Measurements from ENCODE around the gene GABARAPL1. TPM values are rescaled to one million over a fixed set of nuclear protein-coding genes. Genes with fewer than 3 reads are reported as not detected.
A peak's percentile ranks its signal among the peaks of the same experiment; 100 is the strongest.

Gene GABARAPL1
- total RNA-seq, 1 experiment from 2014 or later: 24.1 TPM

DNA sequence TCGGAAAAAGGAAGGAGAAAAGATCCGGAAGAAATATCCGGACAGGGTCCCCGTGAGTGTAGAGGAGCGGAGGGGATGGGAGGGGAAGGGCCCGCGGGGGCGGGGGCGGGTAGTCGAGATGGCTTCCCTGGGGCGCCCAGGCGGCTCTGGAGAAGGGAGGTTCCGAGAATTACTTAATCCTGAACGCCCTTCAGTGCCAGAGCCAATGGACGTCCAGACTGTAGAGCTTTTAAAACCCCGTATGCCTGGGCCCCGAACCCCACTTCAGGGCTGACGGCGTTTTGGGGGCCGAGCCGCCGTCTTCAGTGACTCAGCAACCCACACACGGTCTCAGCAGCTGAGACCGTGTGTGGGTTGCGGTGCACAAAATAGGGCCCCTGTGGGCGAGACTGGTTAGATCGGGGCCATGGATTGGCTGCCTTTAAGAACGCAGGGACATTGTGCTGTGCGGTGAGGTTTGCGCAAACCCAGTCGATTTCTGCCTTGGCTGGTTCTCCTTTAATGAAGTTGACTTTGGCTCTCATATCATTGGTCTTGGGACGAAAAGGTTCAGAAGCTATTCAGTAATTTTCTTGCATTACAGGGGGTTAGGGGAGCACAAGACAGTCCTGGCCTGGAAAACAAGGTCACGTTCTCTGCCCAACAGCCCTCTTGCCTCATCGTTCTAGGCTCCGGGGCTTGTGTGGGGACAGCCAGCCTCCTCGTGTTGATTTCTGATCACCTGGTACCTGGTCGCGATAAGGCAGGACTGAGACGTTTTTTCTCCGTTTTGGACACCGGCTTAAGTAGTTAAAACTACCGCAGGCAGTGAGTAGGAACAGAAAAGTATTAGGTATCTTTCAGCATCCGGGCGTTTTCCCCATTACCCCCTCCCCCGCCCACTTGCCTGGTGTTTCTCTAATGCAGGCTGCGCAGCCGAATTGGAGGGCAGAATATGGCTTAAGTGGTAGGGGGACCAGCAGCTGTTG lies 775 bp downstream of the GABARAPL1 start:
- Histone ChIP-seq H3K4me3 (ENCODE audit: low read depth in 2 of 2, low read length in 2 of 2) (peak overlapping the region; percentile 72 to 85), H3K27me3 (ENCODE audit: control insufficient read depth, insufficient read depth, low read length) (no peaks in the 10 kb centered on the region), H3K36me3 (ENCODE audit: control insufficient read depth, insufficient read depth, low read length) (peaks cover 7% of the 10 kb centered on the region; the same call in 1 of the 2 replicates), H3K4me1 (ENCODE audit: control insufficient read depth, insufficient read depth, low read length) (no peaks in the 10 kb centered on the region; the same call in 1 of the 2 replicates), H3K9me3 (ENCODE audit: control insufficient read depth, insufficient read depth, low read depth, low read length) (no peaks in the 10 kb centered on the region), H3K27ac (ENCODE audit: low read length) (peak overlapping the region; percentile 82)
- POLR2A ChIA-PET: interaction anchor here (0.6 kb wide), 2 partner anchors 183 to 232 kb away, joined by 11 read pairs; no protein-coding TSS in a partner anchor
- intact Hi-C loops (cut with micrococcal nuclease; ENCODE audit: unreplicated experiment) (no loop called here), in situ Hi-C loops (cut with HindIII; ENCODE audit: low pct_unique_long_range_greater_than_20kb, low sequenced_read_pairs) (no loop called here)
- BruUV-seq (replicated peaks): no TSS peak
- DNase-seq (ENCODE audit: low read depth, low spot score) (no peak), ATAC-seq (peak; percentile 71)
- CTCF ChIA-PET: no interaction called here
- TF ChIP-seq SIN3A (IDR thresholded peaks at IDR 0.05; ENCODE audit: borderline replicate concordance, insufficient read depth, low read depth, low read length) (no peak), POLR2AphosphoS5 (IDR thresholded peaks at IDR 0.05; ENCODE audit: low read depth, low read length) (no peak), TCF7L2 (IDR thresholded peaks at IDR 0.05; ENCODE audit: low read depth, low read length) (no peak)
- TF ChIP-seq, protein P1, sequence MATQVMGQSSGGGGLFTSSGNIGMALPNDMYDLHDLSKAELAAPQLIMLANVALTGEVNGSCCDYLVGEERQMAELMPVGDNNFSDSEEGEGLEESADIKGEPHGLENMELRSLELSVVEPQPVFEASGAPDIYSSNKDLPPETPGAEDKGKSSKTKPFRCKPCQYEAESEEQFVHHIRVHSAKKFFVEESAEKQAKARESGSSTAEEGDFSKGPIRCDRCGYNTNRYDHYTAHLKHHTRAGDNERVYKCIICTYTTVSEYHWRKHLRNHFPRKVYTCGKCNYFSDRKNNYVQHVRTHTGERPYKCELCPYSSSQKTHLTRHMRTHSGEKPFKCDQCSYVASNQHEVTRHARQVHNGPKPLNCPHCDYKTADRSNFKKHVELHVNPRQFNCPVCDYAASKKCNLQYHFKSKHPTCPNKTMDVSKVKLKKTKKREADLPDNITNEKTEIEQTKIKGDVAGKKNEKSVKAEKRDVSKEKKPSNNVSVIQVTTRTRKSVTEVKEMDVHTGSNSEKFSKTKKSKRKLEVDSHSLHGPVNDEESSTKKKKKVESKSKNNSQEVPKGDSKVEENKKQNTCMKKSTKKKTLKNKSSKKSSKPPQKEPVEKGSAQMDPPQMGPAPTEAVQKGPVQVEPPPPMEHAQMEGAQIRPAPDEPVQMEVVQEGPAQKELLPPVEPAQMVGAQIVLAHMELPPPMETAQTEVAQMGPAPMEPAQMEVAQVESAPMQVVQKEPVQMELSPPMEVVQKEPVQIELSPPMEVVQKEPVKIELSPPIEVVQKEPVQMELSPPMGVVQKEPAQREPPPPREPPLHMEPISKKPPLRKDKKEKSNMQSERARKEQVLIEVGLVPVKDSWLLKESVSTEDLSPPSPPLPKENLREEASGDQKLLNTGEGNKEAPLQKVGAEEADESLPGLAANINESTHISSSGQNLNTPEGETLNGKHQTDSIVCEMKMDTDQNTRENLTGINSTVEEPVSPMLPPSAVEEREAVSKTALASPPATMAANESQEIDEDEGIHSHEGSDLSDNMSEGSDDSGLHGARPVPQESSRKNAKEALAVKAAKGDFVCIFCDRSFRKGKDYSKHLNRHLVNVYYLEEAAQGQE (IDR thresholded peaks at IDR 0.05; ENCODE audit: insufficient read depth in 1 of 2, low read depth in 2 of 2, low read length in 1 of 2): no peak
- TF ChIP-seq, protein P2, sequence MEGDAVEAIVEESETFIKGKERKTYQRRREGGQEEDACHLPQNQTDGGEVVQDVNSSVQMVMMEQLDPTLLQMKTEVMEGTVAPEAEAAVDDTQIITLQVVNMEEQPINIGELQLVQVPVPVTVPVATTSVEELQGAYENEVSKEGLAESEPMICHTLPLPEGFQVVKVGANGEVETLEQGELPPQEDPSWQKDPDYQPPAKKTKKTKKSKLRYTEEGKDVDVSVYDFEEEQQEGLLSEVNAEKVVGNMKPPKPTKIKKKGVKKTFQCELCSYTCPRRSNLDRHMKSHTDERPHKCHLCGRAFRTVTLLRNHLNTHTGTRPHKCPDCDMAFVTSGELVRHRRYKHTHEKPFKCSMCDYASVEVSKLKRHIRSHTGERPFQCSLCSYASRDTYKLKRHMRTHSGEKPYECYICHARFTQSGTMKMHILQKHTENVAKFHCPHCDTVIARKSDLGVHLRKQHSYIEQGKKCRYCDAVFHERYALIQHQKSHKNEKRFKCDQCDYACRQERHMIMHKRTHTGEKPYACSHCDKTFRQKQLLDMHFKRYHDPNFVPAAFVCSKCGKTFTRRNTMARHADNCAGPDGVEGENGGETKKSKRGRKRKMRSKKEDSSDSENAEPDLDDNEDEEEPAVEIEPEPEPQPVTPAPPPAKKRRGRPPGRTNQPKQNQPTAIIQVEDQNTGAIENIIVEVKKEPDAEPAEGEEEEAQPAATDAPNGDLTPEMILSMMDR (IDR thresholded peaks at IDR 0.05): no peak

DNA sequence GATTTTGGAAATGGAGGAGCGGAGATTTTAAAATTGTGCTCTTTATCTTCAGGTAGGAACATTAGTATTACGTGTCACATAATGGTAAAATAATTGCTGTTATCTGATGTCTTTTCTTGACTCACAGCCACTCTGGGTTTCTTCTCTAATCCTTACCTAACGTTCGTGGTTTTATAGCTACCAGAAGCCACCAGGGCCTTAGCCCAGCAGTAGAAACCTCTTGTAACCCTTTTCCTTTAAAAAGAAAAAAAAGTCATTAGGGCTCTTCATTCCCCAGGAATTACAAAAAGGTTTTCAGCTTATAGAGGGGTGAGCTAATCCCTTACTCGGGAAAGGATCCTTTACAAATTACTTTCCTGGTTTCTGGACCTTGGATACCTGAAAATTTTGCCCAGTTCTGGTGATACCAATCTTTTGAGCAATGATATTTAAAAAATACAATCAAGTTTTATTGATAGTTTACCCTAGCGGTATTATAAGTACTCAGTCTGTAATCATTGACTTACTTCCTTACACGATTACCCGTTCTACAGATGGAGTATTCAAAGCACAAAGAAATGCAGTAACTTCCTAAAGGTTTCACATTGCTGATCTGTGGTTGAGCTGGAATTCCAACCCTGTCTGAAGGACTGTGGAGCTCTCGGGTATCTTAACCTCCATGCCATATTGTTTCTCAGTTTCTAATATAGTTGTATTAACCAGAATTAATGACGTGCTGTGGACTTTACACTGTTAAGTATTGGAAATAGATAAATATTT lies 1.6 kb downstream of the GABARAPL1 start:
- BruUV-seq (replicated peaks): TSS peak; percentile 76
- H3K4me1 ChIP-seq (ENCODE audit: control insufficient read depth, insufficient read depth, low read length): no peaks in the 10 kb centered on the region; the same call in 1 of the 2 replicates
- H3K27ac ChIP-seq (ENCODE audit: low read length): peak overlapping the region; percentile 82
- ChIA-PET CTCF (no interaction called here), POLR2A (interaction anchor here (0.6 kb wide), 1 partner anchor 231 kb away, joined by 11 read pairs; no protein-coding TSS in a partner anchor)
- no peaks in the 10 kb centered on the region for H3K9me3 ChIP-seq (ENCODE audit: control insufficient read depth, insufficient read depth, low read depth, low read length)
- H3K4me3 ChIP-seq (ENCODE audit: low read depth in 2 of 2, low read length in 2 of 2): peak overlapping the region; percentile 72 to 85
- H3K27me3 ChIP-seq (ENCODE audit: control insufficient read depth, insufficient read depth, low read length): no peaks in the 10 kb centered on the region
- H3K36me3 ChIP-seq (ENCODE audit: control insufficient read depth, insufficient read depth, low read length): peaks cover 7% of the 10 kb centered on the region; the same call in 1 of the 2 replicates
- DNase-seq (ENCODE audit: low read depth, low spot score): no peak
- intact Hi-C loops (cut with micrococcal nuclease; ENCODE audit: unreplicated experiment): no loop called here
- TF ChIP-seq TCF7L2 (IDR thresholded peaks at IDR 0.05; ENCODE audit: low read depth, low read length): no peak
- TF ChIP-seq, protein P2 (IDR thresholded peaks at IDR 0.05): no peak
- TF ChIP-seq, protein P1 (IDR thresholded peaks at IDR 0.05; ENCODE audit: insufficient read depth in 1 of 2, low read depth in 2 of 2, low read length in 1 of 2): no peak
- TF ChIP-seq SIN3A (IDR thresholded peaks at IDR 0.05; ENCODE audit: borderline replicate concordance, insufficient read depth, low read depth, low read length): no peak
- TF ChIP-seq POLR2AphosphoS5 (IDR thresholded peaks at IDR 0.05; ENCODE audit: low read depth, low read length): no peak
- ATAC-seq: no peak
- in situ Hi-C loops (cut with HindIII; ENCODE audit: low pct_unique_long_range_greater_than_20kb, low sequenced_read_pairs): no loop called here

Data from Panc1 (cell line).